Stimulated activated CD8-positive, alpha-beta memory T cell treated with anti-CD3 and anti-CD28 coated beads, Interleukin-7, amount 100 ng/mL, for 48 hours (primary cell): ENCODE results near the gene LRRFIP1.
"Not testable (repeated sequence)": the region's sequence is repeated elsewhere in the genome, so short reads cannot be mapped to it uniquely, and the experiment has no call there.

Experiments used
- DNase-seq, 2 donors: peaks; one replicate each; pipeline ENCODE4 v3.0.0-alpha.2; 2020; ENCODE audit warnings: low read depth in 1 of 2; ENCODE audit errors: extremely low read depth in 1 of 2

LRRFIP1 gene

DNA sequence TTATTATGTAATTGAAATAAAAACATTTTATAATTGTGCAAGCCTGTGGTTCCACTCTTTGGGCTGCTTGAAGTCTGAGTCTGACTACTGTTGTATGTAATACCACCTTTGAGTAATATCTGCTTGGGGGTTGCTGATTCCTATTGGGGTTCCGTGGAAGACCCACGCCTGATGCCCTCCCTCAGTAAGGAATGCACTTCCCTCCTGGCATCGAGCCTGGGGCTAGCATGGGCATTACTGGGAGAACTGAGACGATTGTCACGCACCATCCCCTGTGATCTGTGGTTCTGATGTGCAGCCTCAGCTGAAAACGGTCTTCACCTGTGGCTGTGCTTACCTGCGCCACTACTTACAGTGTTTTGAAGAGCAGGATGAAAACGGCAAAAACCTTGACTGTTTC is 138.5 kb downstream of the LRRFIP1 start:
- no peak for DNase-seq

DNA sequence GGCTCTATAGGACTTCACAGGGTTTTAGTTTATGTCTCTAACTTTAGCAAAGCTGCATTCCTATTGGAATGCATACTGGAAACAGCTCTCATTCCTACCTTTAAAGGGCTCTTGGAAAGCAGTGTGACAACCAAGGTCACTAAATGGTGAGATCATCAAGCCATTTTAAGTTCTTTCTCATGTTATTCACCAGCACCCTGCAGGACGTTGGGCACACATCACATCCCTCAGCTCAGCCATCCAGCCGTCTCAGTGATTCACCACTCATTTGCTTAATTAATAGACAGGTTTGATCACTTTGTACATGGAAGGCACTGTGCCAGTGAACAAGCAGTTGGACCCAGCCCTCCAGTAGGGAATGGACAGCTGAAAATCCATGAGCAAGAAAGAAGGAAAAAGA is 139.0 kb downstream of the LRRFIP1 start:
- no peak for DNase-seq

DNA sequence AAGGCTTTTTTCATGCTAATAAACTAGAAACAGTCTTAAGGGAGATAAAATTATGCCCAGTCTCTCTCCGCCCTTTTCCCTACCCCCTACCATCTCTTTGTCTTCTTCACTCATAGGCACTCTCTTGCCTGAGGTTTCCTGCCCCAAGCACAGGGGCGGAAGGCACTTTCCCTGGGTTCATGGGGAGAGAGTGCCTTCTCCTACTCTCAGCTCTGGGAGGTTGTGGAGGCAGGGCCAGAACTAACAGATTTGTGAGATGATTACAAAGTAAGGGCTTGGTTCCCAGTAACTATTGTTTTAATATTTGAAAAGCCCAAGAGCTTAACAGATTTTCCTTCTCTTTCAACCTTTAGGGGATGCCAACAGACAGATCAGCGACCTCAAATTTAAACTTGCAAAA is 145.1 kb downstream of the LRRFIP1 start:
- DNase-seq: no peak

DNA sequence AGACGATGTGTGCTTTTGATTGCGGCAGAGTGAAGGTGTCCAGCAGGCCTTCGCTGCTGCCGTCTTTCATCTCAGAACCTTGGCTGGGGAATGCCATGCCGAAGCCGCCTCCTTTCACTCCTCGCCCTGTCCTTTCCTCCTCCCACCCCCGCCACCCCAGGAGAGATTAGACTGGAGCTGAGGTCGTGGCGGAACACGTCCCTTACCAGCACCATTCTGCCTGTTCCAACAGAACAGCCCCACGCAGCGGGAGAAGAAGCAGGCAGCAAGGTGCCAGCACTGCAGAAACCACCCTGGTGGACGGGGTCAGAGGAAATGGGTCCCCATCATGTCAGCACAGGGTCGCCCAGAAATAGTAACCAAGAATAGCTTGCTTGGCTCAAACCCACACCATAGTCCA is 146.4 kb downstream of the LRRFIP1 start:
- DNase-seq: no peak

DNA sequence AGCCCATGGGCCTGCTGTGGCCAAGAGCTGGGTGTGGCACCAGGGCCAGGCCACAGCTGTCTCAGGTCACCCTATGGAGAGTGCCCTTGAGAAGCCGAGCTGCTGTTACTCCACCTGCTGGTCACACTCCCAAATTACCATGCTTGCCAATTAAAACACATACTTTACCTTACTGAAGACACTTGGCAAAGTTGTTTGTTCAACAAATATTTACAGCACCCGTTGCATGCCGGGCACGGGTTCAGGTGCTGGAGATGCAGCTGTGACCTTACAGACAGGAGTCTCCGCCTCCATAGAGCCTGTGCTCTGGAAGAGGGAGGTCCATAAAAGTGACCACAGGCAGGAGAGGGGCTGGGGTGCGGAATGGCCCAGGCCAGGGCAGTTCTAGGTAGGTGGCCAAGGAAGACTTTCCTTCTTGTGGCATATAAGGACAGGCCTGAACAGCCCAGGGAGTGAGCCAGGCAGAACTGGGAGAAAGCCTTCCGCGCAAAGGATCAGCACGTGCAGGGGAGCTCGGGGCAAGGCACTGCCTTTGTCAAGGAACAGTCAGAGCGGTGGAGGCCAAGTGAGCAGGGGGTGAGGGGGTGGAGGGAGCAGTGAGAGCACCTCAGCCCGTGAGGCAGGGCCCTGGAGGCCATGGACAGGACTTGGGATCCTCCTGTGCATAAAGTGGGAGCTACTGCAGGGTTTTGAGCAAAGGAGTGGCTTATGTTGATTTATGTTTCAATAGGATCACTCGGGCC is 147.6 kb downstream of the LRRFIP1 start:
- DNase-seq: peak in 1 of 2 donors; percentile 11

DNA sequence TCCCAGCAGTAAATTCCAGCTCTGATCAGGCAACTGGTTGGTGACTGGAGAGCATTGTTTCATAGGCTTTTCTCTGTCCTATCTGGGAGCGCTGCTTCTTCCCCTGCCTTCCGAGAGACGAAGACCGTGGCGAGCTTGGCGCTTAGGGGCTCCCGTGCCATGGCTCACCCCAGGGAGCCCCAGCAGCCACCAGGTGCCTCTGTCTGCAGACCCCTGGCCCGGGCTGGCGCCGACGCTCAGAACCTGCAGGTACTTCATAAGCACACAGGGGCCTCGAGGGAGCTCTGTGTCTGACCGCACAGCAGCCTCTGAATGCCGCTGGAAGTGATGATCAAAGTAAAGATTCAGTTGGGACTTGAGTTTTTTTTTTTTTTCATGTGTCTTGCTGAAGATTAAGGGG is 152.1 kb downstream of the LRRFIP1 start:
- DNase-seq: no peak

DNA sequence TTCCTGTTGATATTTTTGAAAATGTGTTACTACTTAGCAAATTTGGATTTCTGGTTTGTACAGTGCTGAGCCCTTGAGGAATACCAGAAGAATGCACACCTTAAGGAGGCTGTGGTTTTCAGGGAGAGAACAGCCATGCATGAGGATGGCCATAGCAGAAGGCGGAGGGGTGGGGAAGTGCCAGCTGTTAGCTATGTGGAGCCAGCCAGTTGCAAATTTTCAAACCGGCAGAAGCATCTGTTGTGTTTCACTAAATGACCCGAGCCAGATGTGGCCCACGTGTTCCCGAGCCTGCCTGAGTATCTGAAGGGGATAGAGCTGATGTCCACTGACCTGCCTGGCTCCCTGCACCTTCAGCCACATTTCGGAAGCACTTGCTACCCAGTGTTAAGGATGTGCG is 154.8 kb downstream of the LRRFIP1 start:
- no peak for DNase-seq

DNA sequence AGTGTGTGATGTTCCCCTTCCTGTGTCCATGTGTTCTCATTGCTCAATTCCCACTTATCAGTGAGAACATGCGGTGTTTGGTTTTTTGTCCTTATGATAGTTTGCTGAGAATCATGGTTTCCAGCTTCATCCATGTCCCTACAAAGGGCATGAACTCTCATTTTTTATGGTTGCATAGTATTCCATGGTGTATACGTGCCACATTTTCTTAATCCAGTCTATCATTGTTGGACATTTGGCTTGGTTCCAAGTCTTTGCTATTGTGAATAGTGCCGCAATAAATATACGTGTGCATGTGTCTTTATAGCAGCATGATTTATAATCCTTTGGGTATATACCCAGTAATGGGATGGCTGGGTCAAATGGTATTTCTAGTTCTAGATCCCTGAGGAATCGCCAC is 156.3 kb downstream of the LRRFIP1 start:
- not testable (repeated sequence) for DNase-seq

DNA sequence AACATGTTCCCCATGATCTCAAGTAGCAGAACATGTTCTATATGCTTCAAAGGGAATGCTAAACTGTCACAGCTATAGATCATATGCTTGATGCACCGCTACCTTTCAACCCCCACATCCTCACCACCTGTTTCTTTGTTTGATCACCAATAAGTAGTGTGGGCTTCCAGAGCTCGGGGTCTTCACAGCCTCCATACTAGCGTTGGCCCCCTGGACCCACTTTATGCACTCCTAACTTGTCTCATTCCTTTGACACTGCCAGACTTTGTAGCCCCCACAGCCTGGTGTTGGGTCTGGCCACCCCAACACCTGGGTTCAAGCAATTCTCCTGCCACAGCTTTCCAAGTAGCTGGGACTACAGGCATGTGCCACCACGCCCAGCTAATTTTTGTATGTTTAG is 159.5 kb downstream of the LRRFIP1 start:
- no peak for DNase-seq

DNA sequence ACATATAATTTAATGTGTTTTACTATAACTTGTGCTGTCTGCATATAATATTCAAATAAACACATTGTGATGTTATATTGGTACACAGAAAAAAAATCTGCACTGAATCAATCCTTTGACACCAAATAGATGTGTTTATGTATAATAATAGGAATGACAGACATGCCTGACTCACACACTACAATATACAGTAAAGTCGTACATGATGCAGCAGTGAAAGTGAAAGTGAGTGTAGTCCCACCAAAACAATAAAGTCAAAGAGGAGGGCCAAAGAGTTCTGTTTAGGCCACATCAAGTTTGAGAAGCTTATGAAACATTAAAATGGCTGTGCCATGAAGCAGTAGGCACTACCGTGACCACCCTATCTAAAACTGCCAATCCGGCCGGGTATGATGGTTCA is 163.0 kb downstream of the LRRFIP1 start:
- no peak for DNase-seq

DNA sequence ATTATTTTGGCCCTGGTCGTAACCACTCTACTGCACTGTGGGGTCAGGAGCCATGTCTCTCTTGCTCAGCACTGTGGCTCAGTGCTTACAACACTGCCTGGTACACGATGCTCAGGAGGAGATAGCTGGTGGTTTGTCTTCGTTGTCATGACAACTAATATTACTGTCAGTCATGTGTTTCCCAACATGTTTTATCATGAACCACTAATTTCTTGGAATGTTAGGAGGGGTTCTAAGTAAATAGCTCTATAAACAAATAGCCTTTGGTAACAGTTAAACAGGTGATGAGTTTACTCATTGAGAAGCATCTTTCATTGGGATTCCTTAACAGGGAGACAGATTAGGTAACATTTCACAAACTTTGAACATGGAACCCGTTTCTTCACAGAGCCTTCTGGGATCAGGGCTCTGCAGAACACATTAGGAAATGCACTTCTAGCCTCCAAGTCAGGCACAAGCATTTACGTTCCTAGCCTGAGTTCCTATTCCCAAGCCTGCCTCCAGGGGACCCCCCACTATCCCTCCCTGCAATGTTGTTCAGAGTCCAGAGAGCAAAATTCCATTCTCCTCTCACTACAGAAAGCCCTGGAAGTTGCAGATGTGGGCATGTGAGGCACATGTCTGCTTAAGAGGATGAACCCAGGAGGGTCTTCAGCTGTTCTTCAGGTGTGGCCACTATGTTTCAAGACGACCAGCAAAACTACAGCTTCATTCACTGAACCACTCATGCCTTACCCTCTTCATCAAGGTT is 164.8 kb downstream of the LRRFIP1 start:
- DNase-seq: no peak

DNA sequence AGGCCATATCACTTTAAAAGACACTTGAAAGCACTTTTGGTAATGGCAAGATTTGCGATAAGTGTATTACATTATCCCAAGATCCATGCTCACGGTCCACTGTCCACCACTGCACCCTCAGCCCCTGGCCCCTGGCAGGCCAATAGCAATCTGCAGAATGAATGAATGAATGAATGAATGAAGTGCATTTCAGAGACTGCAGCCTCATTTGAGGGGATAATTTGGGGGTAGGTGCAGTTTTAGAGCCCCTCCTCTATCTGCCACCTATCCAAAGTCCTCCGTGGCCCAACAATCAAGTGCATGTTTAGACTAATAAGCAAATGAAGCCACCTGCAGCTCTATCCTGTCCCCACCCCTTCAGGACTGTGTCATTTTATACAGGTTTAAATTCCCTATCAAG is 169.9 kb downstream of the LRRFIP1 start:
- no peak for DNase-seq

DNA sequence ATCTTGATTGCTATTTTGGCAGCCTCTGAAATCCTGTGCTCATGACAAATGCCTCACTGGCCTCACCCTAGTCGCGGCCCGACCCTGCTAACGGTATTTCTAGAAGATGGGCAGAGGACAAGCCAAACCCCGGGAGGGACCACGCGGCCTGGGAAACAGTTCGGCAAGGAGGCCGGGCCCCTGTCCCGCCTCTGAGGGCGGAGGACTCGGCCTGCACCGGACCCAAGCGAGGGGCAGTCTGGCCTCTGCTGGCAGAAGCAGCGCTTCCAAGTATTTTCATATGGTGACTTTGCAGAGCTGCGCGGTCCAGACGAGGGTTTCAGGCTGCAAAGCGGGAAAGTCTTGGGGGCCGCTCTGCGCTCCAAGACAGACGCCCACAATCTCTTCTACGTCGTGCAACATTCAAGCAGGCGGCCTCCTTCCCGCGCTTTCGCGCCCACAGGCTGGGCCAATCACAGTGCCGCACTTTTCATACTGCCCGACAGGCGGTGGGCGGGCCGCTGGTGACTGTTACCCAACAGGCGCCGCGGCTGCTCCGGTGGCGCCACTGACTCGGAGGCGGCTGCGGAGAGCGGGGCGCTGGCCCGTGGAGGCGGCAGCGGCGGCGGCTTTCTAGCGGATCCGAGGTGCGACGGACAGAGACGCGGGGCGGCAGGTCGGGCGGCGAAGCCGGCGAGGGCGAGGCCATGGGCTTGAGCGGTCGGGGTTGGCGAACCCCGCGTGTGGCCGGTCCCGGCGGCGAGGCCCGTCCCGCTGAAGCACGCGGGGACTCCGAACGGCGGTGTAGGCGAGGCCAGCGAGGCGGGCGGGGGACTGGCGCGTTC is 171.1 kb downstream of the LRRFIP1 start, which contains the start of gene RBM44:
RBM44 (plus strand) TSS at position 544 of the 824 bp plus-strand sequence. CDS start 14,831 bp downstream, outside the sequence.
- DNase-seq: no peak

DNA sequence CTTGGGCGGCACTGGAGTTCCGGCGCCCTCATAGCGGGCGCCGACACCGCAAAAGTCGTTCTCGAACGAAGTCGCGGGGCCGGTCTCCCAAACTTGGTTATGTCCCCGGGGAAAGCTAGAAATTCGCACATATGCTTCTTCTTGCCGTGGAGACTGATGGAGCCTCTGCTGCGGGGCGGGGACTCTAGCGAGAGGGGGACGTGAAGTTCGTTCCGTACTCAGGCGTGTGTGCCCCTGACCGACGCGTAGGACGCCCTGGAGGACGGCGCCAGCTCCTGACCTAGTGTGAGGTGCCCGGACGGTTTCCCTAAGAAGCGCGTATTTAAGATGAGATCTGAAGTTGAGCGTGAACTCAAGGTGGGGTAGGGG is 171.7 kb downstream of the LRRFIP1 start:
- DNase-seq: no peak

DNA sequence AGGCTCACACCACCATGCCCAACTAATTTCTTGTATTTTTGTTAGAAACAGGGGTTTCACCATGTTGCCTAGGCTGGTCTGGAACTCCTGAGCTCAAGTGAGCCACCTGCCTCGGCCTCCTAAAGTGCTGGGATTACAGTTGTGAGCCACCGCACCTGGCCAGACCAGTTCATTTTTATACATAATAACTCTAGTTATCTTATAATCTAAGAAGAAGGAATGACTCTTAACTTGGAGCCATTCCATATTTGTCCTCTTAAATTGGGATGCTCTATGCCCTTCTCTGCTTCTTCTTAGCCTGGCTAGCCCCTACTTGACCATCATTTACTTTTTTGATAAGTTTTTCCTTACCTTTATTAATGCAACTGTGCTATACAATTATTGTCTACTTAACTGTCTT is 174.1 kb downstream of the LRRFIP1 start:
- no peak for DNase-seq

DNA sequence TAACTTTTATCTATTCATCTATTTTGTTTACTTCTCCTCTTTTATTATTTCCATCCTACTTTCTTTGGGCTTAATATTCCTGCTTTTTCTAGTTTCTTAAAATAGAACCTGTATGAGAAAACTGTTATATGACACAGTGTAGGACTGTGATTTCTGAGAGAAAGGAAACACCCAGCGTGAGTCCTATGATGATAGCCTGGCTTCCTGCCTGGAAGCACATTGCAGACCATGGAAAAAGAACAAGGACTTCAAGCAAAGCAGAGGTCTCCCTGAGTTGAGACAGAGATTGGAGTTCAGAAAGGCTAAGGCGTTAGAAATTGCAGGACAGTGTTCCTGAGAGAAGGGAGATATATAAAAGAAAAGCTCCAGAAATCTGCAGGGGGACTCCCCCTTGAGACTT is 178.9 kb downstream of the LRRFIP1 start:
- no peak for DNase-seq

DNA sequence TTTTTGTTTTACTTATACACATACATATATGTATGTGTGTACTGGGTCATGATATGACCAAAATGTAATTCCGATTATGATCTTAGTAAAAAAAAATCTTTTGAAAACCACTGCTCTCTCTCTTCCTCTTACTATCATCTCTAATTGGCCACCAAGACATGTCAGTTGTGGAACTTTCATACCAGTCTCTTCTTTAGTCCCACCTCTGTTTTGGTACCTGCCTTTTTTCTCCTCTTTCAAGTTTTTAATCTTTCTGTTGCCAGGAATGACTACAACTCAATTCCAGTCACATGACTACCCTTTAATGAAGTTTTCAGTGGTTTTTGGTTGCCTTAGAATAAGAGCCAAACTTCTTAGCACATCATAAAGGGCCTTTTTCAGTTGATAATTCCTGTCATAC is 188.2 kb downstream of the LRRFIP1 start:
- no peak for DNase-seq

DNA sequence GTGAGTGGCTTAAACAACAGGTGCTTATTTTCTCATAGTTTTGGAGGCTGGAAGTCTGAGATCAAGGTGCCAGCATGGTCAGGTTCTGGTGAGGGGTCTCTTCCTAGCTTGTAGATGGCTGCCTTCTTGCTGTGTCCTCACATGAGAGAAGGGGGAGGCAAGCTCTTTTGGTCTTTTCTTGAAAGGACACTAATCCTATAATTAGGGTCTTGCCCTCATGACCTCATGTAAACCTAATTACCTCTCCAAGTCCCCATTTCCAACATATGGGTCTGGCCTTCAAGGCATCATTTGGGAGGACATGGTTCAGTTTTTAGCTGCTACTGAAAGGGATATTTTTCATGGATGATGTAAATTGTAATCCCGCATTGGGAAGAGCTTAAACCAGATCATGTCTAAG is 189.1 kb downstream of the LRRFIP1 start:
- DNase-seq: no peak

DNA sequence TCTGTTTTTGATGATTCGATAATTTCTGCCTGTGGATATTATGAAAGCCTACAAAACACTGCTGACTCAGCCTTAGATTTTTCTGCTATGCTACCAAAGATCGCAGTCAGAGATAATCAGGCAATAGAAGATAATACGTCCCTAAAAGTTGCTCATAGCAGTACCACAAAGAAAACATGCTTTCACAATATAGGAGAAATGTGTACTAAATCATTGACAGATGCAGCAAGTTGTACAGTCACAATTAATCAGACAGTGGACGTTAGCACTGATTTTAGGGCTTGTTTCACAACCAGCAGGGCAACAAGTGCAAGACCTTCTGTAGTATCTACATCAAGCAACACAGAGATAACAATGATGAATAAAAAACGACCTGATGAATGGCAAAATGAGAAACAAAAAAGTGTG is 190.7 kb downstream of the LRRFIP1 start:
- DNase-seq: no peak

DNA sequence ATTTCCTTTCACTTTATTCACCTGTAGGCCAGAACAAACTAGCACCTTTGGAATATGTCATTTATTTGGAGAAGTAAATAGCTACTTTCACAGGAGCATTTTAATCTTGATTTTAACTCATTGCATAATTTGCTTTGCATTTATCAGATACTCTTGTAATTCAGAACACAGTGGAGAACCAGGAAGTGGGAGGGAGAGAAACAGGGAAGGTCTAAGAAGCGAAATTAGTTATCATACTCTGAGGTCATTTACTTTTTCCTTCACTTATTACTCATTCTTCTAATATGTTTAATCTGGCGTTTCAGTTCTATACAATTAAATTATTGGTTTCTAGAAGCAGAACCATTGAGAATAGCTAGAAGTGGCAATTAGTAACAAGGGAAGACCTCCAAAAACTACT is 191.8 kb downstream of the LRRFIP1 start:
- no peak for DNase-seq

DNA sequence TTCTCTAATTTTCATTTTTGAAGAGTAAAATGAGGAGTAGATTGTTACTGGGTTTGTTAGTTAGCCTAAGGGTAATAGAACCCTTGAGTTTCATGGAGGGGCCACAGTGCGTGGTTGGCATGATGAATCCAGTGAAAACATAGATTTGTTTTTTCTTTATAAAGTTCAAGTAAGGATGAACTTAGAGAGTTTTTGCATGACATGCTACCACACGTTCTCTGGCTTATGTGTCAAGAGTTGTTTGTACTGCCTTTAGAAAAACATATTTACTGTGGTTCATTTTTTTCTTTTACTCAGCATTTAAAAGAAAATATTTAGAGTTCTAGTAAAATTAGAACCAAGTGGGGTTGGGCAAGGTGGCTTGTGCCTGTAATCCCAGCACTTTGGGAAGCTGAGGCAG is 193.0 kb downstream of the LRRFIP1 start:
- DNase-seq: no peak

DNA sequence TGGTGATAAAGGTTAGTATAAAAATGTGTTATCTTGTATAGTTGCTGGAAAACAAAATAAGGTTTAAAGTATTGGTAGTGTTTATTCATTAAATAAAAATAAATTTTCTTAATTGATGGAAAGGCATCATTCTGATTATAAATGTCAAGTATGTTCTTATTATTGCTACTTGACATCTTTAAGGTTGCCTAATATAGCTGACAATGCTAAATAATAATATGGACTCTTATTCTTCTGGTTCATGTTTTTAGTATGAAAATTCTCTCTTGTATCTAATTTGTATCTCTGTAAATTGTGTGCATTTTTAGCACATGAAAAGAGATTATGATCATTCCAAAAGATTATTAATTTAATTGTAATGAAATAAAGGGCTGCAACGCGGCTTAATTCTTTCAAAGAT is 196.2 kb downstream of the LRRFIP1 start:
- DNase-seq: no peak
